ENCODE results near the gene PHF21A.
A peak's percentile ranks its signal among the peaks of the same experiment; 100 is the strongest.

PHF21A gene

DNA sequence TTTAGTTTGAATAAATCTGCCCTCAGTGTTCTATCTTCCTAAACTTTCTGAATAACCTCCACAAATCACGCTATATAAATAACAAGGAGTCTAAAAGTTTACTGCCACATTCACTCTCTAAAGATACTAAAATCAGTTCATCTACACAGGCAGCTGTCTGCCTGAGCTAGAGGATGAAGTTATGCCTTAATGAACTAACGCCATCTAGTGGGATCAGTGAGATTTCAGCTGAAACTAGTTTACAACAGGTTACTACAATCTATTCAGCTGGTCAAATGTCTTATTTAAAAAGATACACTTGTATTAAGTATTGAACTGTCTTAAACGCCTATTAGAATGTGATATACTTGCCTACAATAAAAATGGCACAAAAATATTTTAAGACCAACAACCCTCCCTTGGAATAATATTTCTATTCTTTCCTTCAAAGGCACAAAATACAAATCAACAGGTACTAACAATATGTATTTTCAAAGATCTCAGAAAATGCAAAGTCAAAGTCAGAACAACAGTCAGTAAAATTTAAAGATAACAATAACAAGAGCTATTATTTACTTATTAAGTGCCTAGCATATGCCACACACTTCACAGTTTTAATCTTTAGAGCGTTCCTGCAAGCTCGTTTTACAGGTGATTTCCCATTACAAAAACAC lies 114.7 kb downstream of the PHF21A start:
- TF ChIP-seq, protein P1, sequence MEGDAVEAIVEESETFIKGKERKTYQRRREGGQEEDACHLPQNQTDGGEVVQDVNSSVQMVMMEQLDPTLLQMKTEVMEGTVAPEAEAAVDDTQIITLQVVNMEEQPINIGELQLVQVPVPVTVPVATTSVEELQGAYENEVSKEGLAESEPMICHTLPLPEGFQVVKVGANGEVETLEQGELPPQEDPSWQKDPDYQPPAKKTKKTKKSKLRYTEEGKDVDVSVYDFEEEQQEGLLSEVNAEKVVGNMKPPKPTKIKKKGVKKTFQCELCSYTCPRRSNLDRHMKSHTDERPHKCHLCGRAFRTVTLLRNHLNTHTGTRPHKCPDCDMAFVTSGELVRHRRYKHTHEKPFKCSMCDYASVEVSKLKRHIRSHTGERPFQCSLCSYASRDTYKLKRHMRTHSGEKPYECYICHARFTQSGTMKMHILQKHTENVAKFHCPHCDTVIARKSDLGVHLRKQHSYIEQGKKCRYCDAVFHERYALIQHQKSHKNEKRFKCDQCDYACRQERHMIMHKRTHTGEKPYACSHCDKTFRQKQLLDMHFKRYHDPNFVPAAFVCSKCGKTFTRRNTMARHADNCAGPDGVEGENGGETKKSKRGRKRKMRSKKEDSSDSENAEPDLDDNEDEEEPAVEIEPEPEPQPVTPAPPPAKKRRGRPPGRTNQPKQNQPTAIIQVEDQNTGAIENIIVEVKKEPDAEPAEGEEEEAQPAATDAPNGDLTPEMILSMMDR (IDR thresholded peaks at IDR 0.05; ENCODE audit: low read depth, low read length): peak; percentile 73
- peak; percentile 54 for DNase-seq (ENCODE audit: extremely low read depth, low read depth)

DNA sequence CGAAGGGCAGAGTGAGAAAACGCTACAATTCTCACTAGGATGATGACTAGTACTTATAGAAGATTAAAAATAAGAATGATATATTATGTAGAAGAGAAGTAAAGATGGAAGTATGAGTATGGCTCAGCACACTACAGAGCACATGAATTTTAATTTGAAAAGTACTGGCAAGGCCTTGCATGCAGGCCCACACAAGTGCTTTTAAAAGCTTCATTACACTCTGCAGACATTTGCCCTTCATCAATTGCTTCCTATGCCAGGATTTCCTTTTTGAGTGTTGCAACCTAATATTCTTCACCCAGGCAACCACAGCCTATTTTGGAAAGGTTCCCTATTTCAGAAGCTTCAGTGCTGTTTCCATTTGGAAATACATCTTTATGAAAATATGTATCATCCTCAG lies 117.7 kb downstream of the PHF21A start:
- DNase-seq (ENCODE audit: extremely low read depth, low read depth): peak; percentile 16
- TF ChIP-seq, protein P1 (IDR thresholded peaks at IDR 0.05; ENCODE audit: low read depth, low read length): no peak

DNA sequence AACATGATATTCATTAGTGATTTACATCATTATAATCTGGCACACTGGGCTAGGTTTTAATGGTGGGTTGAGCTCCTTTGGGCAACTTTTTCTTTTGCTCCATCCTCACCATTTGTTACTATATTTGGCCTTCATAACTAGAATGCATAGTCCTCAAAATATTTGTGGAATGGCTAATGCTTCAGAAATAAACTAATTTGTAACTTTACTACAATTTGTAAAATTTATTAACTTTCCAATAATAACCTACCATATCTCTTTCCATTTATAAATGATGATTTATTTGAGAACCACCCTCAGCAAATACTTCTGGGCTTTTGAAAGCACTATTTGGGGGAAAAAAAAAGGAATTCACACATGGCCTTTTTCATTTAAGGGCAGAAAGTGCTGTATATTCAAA lies 119.1 kb downstream of the PHF21A start:
- DNase-seq (ENCODE audit: extremely low read depth, low read depth): no peak
- TF ChIP-seq, protein P1 (IDR thresholded peaks at IDR 0.05; ENCODE audit: low read depth, low read length): no peak

DNA sequence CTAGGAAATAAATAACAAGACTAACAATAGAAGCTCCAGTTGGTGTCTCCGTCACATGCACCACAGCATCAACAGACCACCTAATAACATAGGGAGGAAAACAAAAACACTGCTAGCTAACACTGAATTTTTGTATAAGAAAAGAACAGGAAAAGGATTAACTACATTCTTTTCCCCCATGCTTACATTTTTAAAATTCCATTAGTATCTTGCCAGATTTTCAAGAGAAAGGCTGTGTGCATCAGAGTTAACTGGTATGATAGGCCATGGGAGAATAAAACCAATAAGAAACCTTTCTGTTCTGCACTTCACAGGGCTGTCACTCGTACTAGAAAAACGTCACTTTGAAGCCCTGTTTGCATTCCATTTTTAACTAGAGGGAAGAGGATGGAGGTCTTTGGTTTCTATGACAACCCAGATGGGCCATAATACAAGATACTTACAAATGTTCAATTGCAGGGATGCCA lies 119.8 kb downstream of the PHF21A start:
- DNase-seq (ENCODE audit: extremely low read depth, low read depth): no peak
- TF ChIP-seq, protein P1 (IDR thresholded peaks at IDR 0.05; ENCODE audit: low read depth, low read length): no peak

DNA sequence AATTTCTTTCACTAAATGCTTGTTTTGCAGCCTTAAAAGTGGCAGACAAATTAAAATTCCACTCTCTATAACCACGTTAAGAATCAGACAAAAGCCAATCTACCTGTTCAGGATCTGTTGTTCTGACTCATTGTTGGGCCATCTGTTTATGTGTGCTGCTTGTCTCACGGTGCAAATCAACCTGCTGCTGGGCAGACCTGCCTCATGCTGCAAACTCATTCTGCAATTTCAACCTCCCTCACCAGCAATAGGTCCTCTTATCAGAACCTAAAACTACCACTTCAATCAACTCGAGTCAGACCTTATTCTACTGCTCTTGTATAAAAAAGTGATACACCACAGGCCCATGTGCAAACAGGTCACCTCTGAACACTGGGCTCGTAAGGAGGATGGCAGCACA lies 123.7 kb downstream of the PHF21A start:
- no peak for DNase-seq (ENCODE audit: extremely low read depth, low read depth)
- TF ChIP-seq, protein P1 (IDR thresholded peaks at IDR 0.05; ENCODE audit: low read depth, low read length): no peak

DNA sequence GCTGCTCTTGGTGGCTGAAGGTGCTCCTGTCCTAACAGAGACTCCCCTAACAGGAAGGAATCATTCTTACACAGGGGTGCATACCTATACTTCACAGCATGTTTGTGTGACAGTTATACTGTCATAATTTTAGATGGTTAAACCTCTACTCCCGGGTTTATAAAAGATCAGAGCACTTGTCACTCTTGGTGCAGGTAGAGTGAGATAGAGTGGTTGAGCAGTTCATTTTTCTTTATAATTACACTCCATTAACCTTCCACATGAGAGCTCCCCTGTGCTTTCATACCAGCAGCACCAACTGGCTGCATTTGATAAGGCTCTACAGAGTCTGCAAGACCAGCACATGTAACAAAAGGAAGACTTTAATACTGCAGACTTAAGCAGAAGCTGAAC lies 125.9 kb downstream of the PHF21A start:
- DNase-seq (ENCODE audit: extremely low read depth, low read depth): no peak
- TF ChIP-seq, protein P1 (IDR thresholded peaks at IDR 0.05; ENCODE audit: low read depth, low read length): no peak

DNA sequence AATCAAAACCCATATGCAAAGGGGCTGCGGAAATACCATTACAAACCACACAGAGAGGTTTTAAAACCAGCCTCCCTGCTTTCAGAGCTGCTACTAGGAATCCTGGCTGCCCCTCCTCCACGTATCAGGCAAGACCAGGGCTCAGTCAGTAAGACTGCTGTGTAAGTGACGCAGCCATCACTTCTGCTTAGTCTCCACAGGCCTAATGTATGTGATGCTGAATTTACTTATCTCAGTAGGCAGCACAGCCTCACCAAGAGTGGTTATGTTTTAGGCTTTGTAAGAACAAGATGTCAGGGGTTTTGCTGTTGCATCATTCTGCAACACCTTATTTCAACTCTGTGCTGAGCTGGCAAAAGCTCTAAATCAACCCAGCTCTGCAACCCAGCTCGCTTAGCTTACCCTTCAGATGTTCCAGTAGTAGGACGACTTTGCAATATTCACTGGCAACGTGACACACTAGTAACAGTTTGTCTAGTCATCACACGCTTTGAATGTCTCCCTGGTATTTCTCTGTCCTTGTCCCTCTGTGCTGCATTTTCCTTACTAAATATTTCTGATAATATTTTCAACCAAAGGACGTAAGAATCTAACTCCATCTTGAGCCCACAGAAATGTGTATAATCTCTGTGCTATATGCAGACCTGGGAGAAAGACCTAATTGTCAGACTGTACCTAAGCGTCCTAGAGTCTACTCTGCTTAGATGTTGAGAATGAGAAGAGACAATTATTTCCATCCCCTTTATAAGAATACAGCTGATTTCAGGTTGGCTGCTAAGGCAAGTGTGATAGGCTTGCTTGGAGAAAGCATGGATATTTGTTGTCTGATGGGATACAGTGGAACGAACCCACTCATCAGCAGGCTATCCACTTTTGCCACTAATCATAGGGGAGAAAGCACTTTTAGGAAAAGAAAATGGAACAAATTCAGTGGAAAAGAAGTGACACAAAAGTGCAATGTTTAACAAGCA lies 126.6 kb downstream of the PHF21A start:
- DNase-seq (ENCODE audit: extremely low read depth, low read depth): no peak

More for the DNA sequence above, 126.6 kb downstream of the PHF21A start:
- TF ChIP-seq, protein P1 (IDR thresholded peaks at IDR 0.05; ENCODE audit: low read depth, low read length): no peak

Data from AG09319 (cell line).